Lower leg skin (tissue), 3 donors: Measurements from ENCODE around the gene HOXC6.

ENCODE experiments used
- CTCF ChIP-seq, 3 donors: fragments of 450-650 bp; IDR thresholded peaks; one replicate each; pipeline ENCODE4 v1.5.1; 2016; ENCODE audit warnings: antibody characterized with exemption in 3 of 3, mild to moderate bottlenecking in 3 of 3, moderate library complexity in 2 of 3
- POLR2A ChIP-seq, 2 donors: fragments of 450-650 bp; IDR thresholded peaks; one replicate each; pipeline ENCODE4 v1.6.1; 2016 to 2017; ENCODE audit warnings: antibody characterized with exemption in 2 of 2, mild to moderate bottlenecking in 1 of 2, moderate library complexity in 1 of 2

- TF ChIP-seq CTCF (IDR thresholded peaks at IDR 0.05) (no peak), POLR2A (IDR thresholded peaks at IDR 0.05) (peak in 1 of 2 donors; percentile 11)
These were observed 32.6 kb upstream of the HOXC6 start for GRCh38 chr12:53995378-53996239.
